Measurements from ENCODE around the gene NSMCE4A.

DNA sequence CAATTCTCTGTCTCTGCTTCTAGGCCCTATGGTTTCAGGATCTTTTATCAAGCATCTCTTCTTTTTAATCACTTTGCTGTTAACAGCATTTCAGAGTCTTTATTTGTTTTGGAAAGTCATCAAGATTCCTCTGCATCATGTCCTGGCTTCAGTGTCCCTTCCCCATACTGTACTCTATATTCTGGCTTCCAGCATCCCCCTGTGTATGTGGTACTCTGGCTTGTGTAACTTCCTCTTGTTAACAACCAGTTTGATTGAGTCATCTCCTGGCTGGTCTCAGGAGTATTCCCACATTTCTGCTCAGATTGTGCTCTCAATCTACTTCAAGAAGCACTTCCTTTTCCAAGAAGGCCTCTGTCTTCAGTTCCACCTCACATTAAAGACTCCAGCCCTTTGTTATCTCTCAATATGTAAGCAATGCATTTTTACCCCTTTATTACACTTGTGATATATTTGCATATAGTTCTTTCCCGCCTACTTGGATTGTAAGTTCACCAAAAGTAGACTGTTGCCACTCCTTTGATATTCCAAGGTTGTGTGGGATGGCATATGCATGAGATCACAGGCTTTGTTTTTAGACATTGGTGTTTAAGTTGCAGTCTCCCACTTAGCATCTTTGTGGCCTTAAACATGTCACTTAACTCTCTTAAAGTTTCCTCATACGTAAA lies 32.1 kb downstream of the NSMCE4A start:
- TF ChIP-seq POLR2A (IDR thresholded peaks at IDR 0.05; ENCODE audit: low read depth, low read length) = no peak
- no peak for TF ChIP-seq TAF1 (IDR thresholded peaks at IDR 0.05; ENCODE audit: borderline replicate concordance, low read depth, low read length)
- no peak for TF ChIP-seq POLR2AphosphoS5 (IDR thresholded peaks at IDR 0.05; ENCODE audit: low read depth, low read length)
